GM12878 (cell line): ENCODE data around the gene GALNTL6. TPM values are rescaled to one million over a fixed set of nuclear protein-coding genes. Genes with fewer than 3 reads are reported as not detected.

Source experiments
- ATAC-seq: fragments of 200-7000 bp; cut with Tn5 transposase; 3 replicates; pipeline ENCODE4 v1.9.1; 2020; ENCODE audit warnings: mild to moderate bottlenecking, moderate library complexity
- BruUV-seq: library from RNA; stranded (reverse); fragments of 400-500 nt; replicated peaks from 2 replicates; lab custom pipeline; 2021; lab: Mats Ljungman, UMichigan
- CTCF ChIA-PET: fragments of 300-600 bp; sonication (Branson Sonifier 250); formaldehyde crosslinking; extraction: SDS; loops from one replicate; lab custom pipeline; 2021; ENCODE audit warnings: inconsistent platforms; lab: Yijun Ruan, JAX
- POLR2A ChIA-PET: fragments of 350-600 bp; formaldehyde crosslinking; extraction: SDS; loops from one replicate; lab custom pipeline; 2021; ENCODE audit warnings: inconsistent platforms; lab: Charles Lee
- RAD21 ChIA-PET: fragments of 300-600 bp; sonication (Branson Sonifier 250); formaldehyde crosslinking; loops from one replicate; lab custom pipeline; 2023; ENCODE audit warnings: antibody characterized with exemption; ENCODE audit not compliant: unreplicated experiment; lab: Charles Lee
- SMC1A ChIA-PET: fragments of 300-600 bp; sonication (Branson Sonifier 250); formaldehyde crosslinking; loops from one replicate; lab custom pipeline; 2023; ENCODE audit not compliant: unreplicated experiment, uncharacterized antibody; lab: Charles Lee
- DNase-seq: peaks from one replicate; pipeline ENCODE4 v3.0.0-alpha.2; 2011; ENCODE audit warnings: low read depth, low spot score
- FAIRE-seq: peaks from 3 replicates; lab custom pipeline; 2011; peaks lifted over from hg19 to GRCh38; lab: Jason Lieb, UNC
- H2AFZ ChIP-seq: 2 replicates; pipeline ENCODE4 v1.6.0; 2011; ENCODE audit warnings: low read depth, low read length, control low read depth; ENCODE audit not compliant: control insufficient read depth
- H3K27ac ChIP-seq: 2 replicates; pipeline ENCODE4 v1.5.1; 2011; ENCODE audit warnings: control low read depth; ENCODE audit not compliant: control insufficient read depth, insufficient read depth
- H3K27me3 ChIP-seq, 2 experiments: replicated peaks in 1 of 2; 2 replicates each; pipeline versions ENCODE4 v1.6.0 to v1.6.1; 2011; ENCODE audit warnings: low read length in 1 of 2; ENCODE audit not compliant: control insufficient read depth in 2 of 2, insufficient read depth in 2 of 2
- H3K36me3 ChIP-seq, 2 experiments: 2 replicates each; pipeline ENCODE4 v1.5.1; 2011; ENCODE audit warnings: low read length in 1 of 2; ENCODE audit not compliant: control insufficient read depth in 2 of 2, insufficient read depth in 2 of 2
- H3K4me1 ChIP-seq: 2 replicates; pipeline ENCODE4 v1.6.1; 2011; ENCODE audit warnings: mild to moderate bottlenecking, low read length, moderate library complexity, mixed read lengths; ENCODE audit not compliant: control insufficient read depth, insufficient read depth
- H3K4me2 ChIP-seq: 2 replicates; pipeline ENCODE4 v1.6.0; 2011; ENCODE audit warnings: control low read depth; ENCODE audit not compliant: control insufficient read depth, insufficient read depth
- H3K4me3 ChIP-seq: fragments of 200-600 bp; sonication (generic); 2 replicates; pipeline ENCODE4 v1.5.1; 2016
- H3K79me2 ChIP-seq: 2 replicates; pipeline ENCODE4 v1.6.0; 2011; ENCODE audit warnings: low read length; ENCODE audit not compliant: control insufficient read depth, insufficient read depth
- H3K9ac ChIP-seq: 2 replicates; pipeline ENCODE4 v1.8.0; 2011; ENCODE audit warnings: low read length, control low read depth, mixed read lengths; ENCODE audit not compliant: control insufficient read depth, insufficient read depth
- H3K9me3 ChIP-seq: replicated peaks from 3 replicates; pipeline ENCODE4 v1.5.1; 2011; ENCODE audit warnings: mild to moderate bottlenecking, low read length; ENCODE audit not compliant: control insufficient read depth, insufficient read depth
- H4K20me1 ChIP-seq: 2 replicates; pipeline ENCODE4 v1.6.0; 2011; ENCODE audit not compliant: control insufficient read depth, insufficient read depth
- CHD1 ChIP-seq: IDR thresholded peaks from 2 replicates; pipeline ENCODE4 v1.6.1; 2012; ENCODE audit warnings: low read depth, low read length, improper control_type of control experiment
- E4F1 ChIP-seq: fragments of 450-650 bp; IDR thresholded peaks from 2 replicates; pipeline ENCODE4 v1.6.1; 2018; ENCODE audit warnings: borderline replicate concordance, mild to moderate bottlenecking; ENCODE audit not compliant: partially characterized antibody
- FOXM1 ChIP-seq: IDR thresholded peaks from 2 replicates; pipeline ENCODE4 v1.6.1; 2012; ENCODE audit warnings: low read depth, mild to moderate bottlenecking, inconsistent platforms, low read length, moderate library complexity
- HDAC2 ChIP-seq: fragments of 200-600 bp; sonication (generic); IDR thresholded peaks from 2 replicates; pipeline ENCODE4 v1.6.1; 2017
- KAT2A ChIP-seq: conservative IDR thresholded peaks from 2 replicates; pipeline ENCODE4 v1.6.1; 2011; ENCODE audit warnings: low read depth, low read length; ENCODE audit not compliant: control insufficient read depth
- PAX5 ChIP-seq: IDR thresholded peaks from 2 replicates; pipeline ENCODE4 v1.6.1; 2011; ENCODE audit warnings: low read depth, low read length, borderline replicate concordance
- POLR2A ChIP-seq: IDR thresholded peaks from 2 replicates; pipeline ENCODE4 v1.6.1; 2011; ENCODE audit warnings: low read depth, mild to moderate bottlenecking, low read length
- SIN3A ChIP-seq: IDR thresholded peaks from 2 replicates; pipeline ENCODE4 v1.6.1; 2012; ENCODE audit warnings: low read depth, low read length, improper control_type of control experiment
- SREBF2 ChIP-seq: IDR thresholded peaks from 2 replicates; pipeline ENCODE4 v1.6.1; 2012; ENCODE audit warnings: mild to moderate bottlenecking, low read length
- STAT1 ChIP-seq: fragments of 450-650 bp; conservative IDR thresholded peaks from 2 replicates; pipeline ENCODE4 v1.6.1; 2014; ENCODE audit warnings: antibody characterized with exemption, mild to moderate bottlenecking
- TCF12 ChIP-seq: IDR thresholded peaks from 2 replicates; pipeline ENCODE4 v1.6.1; 2011; ENCODE audit warnings: low read depth, mild to moderate bottlenecking, low read length
- ZNF207 ChIP-seq: fragments of 450-650 bp; IDR thresholded peaks from 2 replicates; pipeline ENCODE4 v1.6.1; 2014; ENCODE audit warnings: antibody characterized with exemption, mild to moderate bottlenecking, borderline replicate concordance
- WGBS: methylation state at CpG from one replicate; pipeline ENCODE4 v1.1.6; 2016; ENCODE audit warnings: low lambda C conversion rate; ENCODE audit not compliant: insufficient replicate concordance, insufficient coverage; ENCODE audit errors: missing lambda C conversion rate; 5-methylcytosine and 5-hydroxymethylcytosine counted together
- in situ Hi-C: fragments of 300-500 bp; cut with MboI; formaldehyde crosslinking; loops from 9 replicates; pipeline ENCODE4 v1.14.3; 2018; ENCODE audit warnings: mixed read lengths
- intact Hi-C: fragments of 100-400 bp; cut with micrococcal nuclease; formaldehyde crosslinking; loops from one replicate; pipeline ENCODE4 v1.14.2; 2022; ENCODE audit not compliant: unreplicated experiment
- polyA plus RNA-seq, 11 experiments: library from polyadenylated mRNA; depleted of rRNA in 4 of 11; unstranded in 6 of 11; stranded (reverse) in 5 of 11; fragments of >200 nt; fragmentation: Nextera tagmentation in 4 of 11; fragmentation: Illumina TruSeq in 1 of 11; extraction: Ambion mirVana in 4 of 11; extraction: Trizol in 1 of 11; gene quantifications; 1 replicate in 1 of 11; 2 replicates in 10 of 11; pipeline versions ENCODE4 v1.2.1 to v1.2.3, GENCODE V29; 2011 to 2016; ENCODE audit warnings: inconsistent platforms in 2 of 11, missing spikeins in 2 of 11, low read depth in 1 of 11
- total RNA-seq, 4 experiments: library from RNA; depleted of rRNA in 3 of 4; stranded (reverse); fragments of >200 nt in 3 of 4; fragmentation: Illumina TruSeq in 1 of 4; extraction: Trizol in 1 of 4; gene quantifications; 2 replicates each; pipeline versions ENCODE4 v1.2.1 to v1.2.3, GENCODE V29; 2013 to 2021
- TF ChIP-seq, protein P1 (sequence below): IDR thresholded peaks from 2 replicates; pipeline ENCODE4 v1.6.1; 2012; ENCODE audit warnings: low read depth, low read length, improper control_type of control experiment
- TF ChIP-seq, protein P2 (sequence below): fragments of 450-650 bp; formaldehyde crosslinking; IDR thresholded peaks from 2 replicates; pipeline ENCODE4 v1.4.0; 2020; ENCODE audit warnings: mild to moderate bottlenecking, moderate library complexity

The GALNTL6 gene
- total and polyA plus RNA-seq, 10 of the 15 experiments (the other 5 are each of a cell fraction or from before 2014, with no cell fraction given) = 0.01 to 0.29 TPM; not detected in 8

GRCh38 chr4:172095161-172095560 lies 282.0 kb downstream of the GALNTL6 start:
- SMC1A ChIA-PET = no interaction called here
- POLR2A ChIA-PET = no interaction called here

DNA sequence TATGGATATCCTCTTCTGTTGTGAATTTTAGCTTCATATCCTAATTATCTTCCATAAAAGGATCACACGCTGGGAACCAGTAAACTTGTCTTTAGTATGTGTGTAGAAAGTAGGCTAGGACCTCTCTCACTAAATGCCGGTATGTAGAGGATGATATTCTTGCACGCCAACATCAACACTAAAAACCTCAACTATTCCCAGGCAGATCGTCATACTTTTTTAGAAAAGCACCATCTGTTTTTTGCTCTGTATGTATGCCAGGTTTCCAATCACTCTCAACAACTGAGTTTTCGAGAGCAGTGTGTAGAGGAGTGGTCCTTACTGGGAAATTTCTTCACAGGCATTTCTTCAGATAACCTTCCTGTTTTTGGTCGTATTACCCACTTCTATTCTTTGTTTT lies 283.6 kb downstream of the GALNTL6 start:
- H3K79me2 ChIP-seq = no peaks in the 10 kb centered on the region
- no peak overlapping the region for H3K4me3 ChIP-seq
- no peak overlapping the region for H3K27ac ChIP-seq
- TF ChIP-seq ZNF207 (no peak), SREBF2 (no peak), TCF12 (no peak), E4F1 (no peak), FOXM1 (no peak), CHD1 (no peak), PAX5 (no peak)
- TF ChIP-seq, protein P1, sequence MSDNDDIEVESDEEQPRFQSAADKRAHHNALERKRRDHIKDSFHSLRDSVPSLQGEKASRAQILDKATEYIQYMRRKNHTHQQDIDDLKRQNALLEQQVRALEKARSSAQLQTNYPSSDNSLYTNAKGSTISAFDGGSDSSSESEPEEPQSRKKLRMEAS = no peak
- TF ChIP-seq, protein P2, sequence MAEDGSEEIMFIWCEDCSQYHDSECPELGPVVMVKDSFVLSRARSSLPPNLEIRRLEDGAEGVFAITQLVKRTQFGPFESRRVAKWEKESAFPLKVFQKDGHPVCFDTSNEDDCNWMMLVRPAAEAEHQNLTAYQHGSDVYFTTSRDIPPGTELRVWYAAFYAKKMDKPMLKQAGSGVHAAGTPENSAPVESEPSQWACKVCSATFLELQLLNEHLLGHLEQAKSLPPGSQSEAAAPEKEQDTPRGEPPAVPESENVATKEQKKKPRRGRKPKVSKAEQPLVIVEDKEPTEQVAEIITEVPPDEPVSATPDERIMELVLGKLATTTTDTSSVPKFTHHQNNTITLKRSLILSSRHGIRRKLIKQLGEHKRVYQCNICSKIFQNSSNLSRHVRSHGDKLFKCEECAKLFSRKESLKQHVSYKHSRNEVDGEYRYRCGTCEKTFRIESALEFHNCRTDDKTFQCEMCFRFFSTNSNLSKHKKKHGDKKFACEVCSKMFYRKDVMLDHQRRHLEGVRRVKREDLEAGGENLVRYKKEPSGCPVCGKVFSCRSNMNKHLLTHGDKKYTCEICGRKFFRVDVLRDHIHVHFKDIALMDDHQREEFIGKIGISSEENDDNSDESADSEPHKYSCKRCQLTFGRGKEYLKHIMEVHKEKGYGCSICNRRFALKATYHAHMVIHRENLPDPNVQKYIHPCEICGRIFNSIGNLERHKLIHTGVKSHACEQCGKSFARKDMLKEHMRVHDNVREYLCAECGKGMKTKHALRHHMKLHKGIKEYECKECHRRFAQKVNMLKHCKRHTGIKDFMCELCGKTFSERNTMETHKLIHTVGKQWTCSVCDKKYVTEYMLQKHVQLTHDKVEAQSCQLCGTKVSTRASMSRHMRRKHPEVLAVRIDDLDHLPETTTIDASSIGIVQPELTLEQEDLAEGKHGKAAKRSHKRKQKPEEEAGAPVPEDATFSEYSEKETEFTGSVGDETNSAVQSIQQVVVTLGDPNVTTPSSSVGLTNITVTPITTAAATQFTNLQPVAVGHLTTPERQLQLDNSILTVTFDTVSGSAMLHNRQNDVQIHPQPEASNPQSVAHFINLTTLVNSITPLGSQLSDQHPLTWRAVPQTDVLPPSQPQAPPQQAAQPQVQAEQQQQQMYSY = no peak
- TF ChIP-seq, all 136 proteins: peak for 0
- CTCF ChIA-PET = no interaction called here
- Histone ChIP-seq H2AFZ (no peak overlapping the region), H3K27me3 (no peaks in the 10 kb centered on the region), H4K20me1 (no peaks in the 10 kb centered on the region), H3K4me1 (no peaks in the 10 kb centered on the region), H3K4me2 (no peak overlapping the region), H3K9me3 (no peaks in the 10 kb centered on the region), H3K9ac (no peak overlapping the region), H3K36me3 (no peaks in the 10 kb centered on the region)
- BruUV-seq = no TSS peak
- ATAC-seq (no peak), DNase-seq (no peak), FAIRE-seq (no peak)
- SMC1A ChIA-PET = no interaction called here
- RAD21 ChIA-PET = no interaction called here
- POLR2A ChIA-PET = no interaction called here
- WGBS = 28% methylated on average over 6 of the region's 6 CpGs
- in situ Hi-C loops = no loop called here
- intact Hi-C loops = no loop called here

More at GRCh38 chr4:172095161-172095560, 282.0 kb downstream of the GALNTL6 start:
- RAD21 ChIA-PET = no interaction called here
- in situ Hi-C loops = no loop called here
- Histone ChIP-seq H3K9me3 (no peaks in the 10 kb centered on the region), H4K20me1 (no peaks in the 10 kb centered on the region), H3K4me3 (no peak overlapping the region), H3K9ac (no peak overlapping the region), H3K4me2 (no peak overlapping the region), H3K27ac (no peak overlapping the region), H3K4me1 (no peaks in the 10 kb centered on the region), H3K79me2 (no peaks in the 10 kb centered on the region), H3K27me3 (no peaks in the 10 kb centered on the region), H3K36me3 (no peaks in the 10 kb centered on the region), H2AFZ (no peak overlapping the region)
- FAIRE-seq = no peak
- ATAC-seq = no peak
- TF ChIP-seq POLR2A = no peak
- no peak for TF ChIP-seq STAT1
- TF ChIP-seq HDAC2 = no peak
- TF ChIP-seq SIN3A = no peak
- no peak for TF ChIP-seq KAT2A
- WGBS = 69% methylated on average over 4 of the region's 4 CpGs
- DNase-seq = no peak
- no TSS peak for BruUV-seq
- intact Hi-C loops = no loop called here
- CTCF ChIA-PET = interaction anchor here (1.2 kb wide), 1 partner anchor 20 kb away, joined by 3 read pairs; no protein-coding TSS in a partner anchor
